ENCODE results near the gene EPHB2. TPM values are rescaled to one million over a fixed set of nuclear protein-coding genes. Genes with fewer than 3 reads are reported as not detected.

Gene EPHB2
- total and polyA plus RNA-seq, 2 of the 4 experiments (the other 2 are of a cell fraction), result 52.3 to 58.8 TPM

- TF ChIP-seq MAFK (IDR thresholded peaks at IDR 0.05; ENCODE audit: low read depth, low read length) (no peak), CTCF (conservative IDR thresholded peaks at IDR 0.05; ENCODE audit: low read depth, low read length) (no peak), POLR2A (IDR thresholded peaks at IDR 0.05; ENCODE audit: low read depth, low read length) (no peak), SMC3 (IDR thresholded peaks at IDR 0.05; ENCODE audit: low read depth, low read length) (no peak), MAZ (IDR thresholded peaks at IDR 0.05; ENCODE audit: borderline replicate concordance, low read depth, low read length) (no peak), BHLHE40 (IDR thresholded peaks at IDR 0.05; ENCODE audit: low read depth, low read length) (no peak), CHD1 (IDR thresholded peaks at IDR 0.05; ENCODE audit: low read depth, low read length) (no peak), FOS (IDR thresholded peaks at IDR 0.05; ENCODE audit: low read depth, low read length) (no peak), RCOR1 (IDR thresholded peaks at IDR 0.05; ENCODE audit: insufficient replicate concordance, low read length) (no peak), USF2 (IDR thresholded peaks at IDR 0.05; ENCODE audit: low read depth, low read length) (no peak), NFE2L2 (IDR thresholded peaks at IDR 0.05; ENCODE audit: low read depth, low read length) (no peak), RAD21 (IDR thresholded peaks at IDR 0.05; ENCODE audit: low read length) (no peak)
- TF ChIP-seq, protein P1, sequence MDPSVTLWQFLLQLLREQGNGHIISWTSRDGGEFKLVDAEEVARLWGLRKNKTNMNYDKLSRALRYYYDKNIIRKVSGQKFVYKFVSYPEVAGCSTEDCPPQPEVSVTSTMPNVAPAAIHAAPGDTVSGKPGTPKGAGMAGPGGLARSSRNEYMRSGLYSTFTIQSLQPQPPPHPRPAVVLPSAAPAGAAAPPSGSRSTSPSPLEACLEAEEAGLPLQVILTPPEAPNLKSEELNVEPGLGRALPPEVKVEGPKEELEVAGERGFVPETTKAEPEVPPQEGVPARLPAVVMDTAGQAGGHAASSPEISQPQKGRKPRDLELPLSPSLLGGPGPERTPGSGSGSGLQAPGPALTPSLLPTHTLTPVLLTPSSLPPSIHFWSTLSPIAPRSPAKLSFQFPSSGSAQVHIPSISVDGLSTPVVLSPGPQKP (IDR thresholded peaks at IDR 0.05; ENCODE audit: borderline replicate concordance, low read depth, low read length), result no peak
- Histone ChIP-seq H3K56ac (ENCODE audit: extremely low read depth, insufficient read depth, low read length) (no peak overlapping the region), H3K18ac (ENCODE audit: low read depth, low read length) (no peak overlapping the region), H3K27ac (ENCODE audit: insufficient read depth, low read length) (no peak overlapping the region), H2BK20ac (ENCODE audit: low read depth, low read length) (no peak overlapping the region), H3K4me2 (ENCODE audit: low read depth, low read length) (no peak overlapping the region; the same call in 1 of the 2 replicates), H3K4ac (ENCODE audit: low read depth, low read length) (no peak overlapping the region), H4K8ac (ENCODE audit: low read depth in 2 of 2, low read length in 2 of 2) (no peak overlapping the region), H2BK120ac (ENCODE audit: low read depth, low read length) (no peak overlapping the region), H2BK15ac (ENCODE audit: low read depth, low read length) (no peak overlapping the region), H3K27me3 (ENCODE audit: control insufficient read depth, insufficient read depth, low read length) (no peaks in the 10 kb centered on the region), H2AK9ac (replicated peaks; ENCODE audit: low read depth, low read length, poor library complexity) (peak overlapping the region; percentile 61), H3K4me1 (ENCODE audit: control insufficient read depth, insufficient read depth, low read length) (peaks cover 16% of the 10 kb centered on the region), H3K14ac (replicated peaks; ENCODE audit: low read depth, low read length) (no peak overlapping the region), H3K4me3 (ENCODE audit: insufficient read depth, low read depth, low read length) (no peak overlapping the region), H3K9me1 (ENCODE audit: insufficient read depth, low read length) (peaks cover 14% of the 10 kb centered on the region; the same call in 1 of the 2 replicates), H3K36me3 (ENCODE audit: control insufficient read depth, insufficient read depth, low read length) (0 out of 2 replicates have a peak, but pooled peaks cover 1% of the 10 kb centered on the region), H3K9ac (ENCODE audit: low read depth, low read length) (no peak overlapping the region), H3K9me3 (ENCODE audit: control insufficient read depth, insufficient read depth, low read length) (no peaks in the 10 kb centered on the region), H3K23ac (ENCODE audit: low read depth, low read length) (no peak overlapping the region), H4K91ac (ENCODE audit: insufficient read depth, low read depth, low read length) (no peak overlapping the region), H4K20me1 (ENCODE audit: insufficient read depth, low read length) (peaks cover 67% of the 10 kb centered on the region), H2BK5ac (ENCODE audit: low read depth, low read length, poor library complexity, severe bottlenecking) (no peak overlapping the region), H3K79me1 (ENCODE audit: low read depth in 1 of 2, low read length in 2 of 2) (peaks cover 35 to 79% of the 10 kb centered on the region in 2 experiments), H4K5ac (ENCODE audit: low read depth, low read length) (no peak overlapping the region), H2AK5ac (ENCODE audit: low read depth, low read length) (no peak overlapping the region), H2AFZ (replicated peaks; ENCODE audit: low read length, poor library complexity) (peak overlapping the region; percentile 24)
- DNase-seq, result no peak
- in situ Hi-C loops (cut with MboI; ENCODE audit: low sequenced_read_pairs) (no loop called here), intact Hi-C loops (cut with micrococcal nuclease) (no loop called here), dilution Hi-C loops (cut with HindIII; ENCODE audit: low sequenced_read_pairs, unreplicated experiment) (no loop called here)
- POLR2A ChIA-PET (ENCODE audit: unreplicated experiment), result no interaction called here
- ATAC-seq (ENCODE audit: low read depth), result peak; percentile 32; the same call in 1 of the 2 replicates
- 60% methylated on average over 4 of the region's 9 CpGs; no CpG with 5 or more reads in 1 of the 2 experiments for WGBS, 2 experiments (ENCODE audit: extremely low coverage in 2 of 2, insufficient read length in 1 of 2)
- CTCF ChIA-PET, result no interaction called here
- no TSS peak for BruUV-seq (replicated peaks)
Measured at GRCh38 chr1:22778862-22779520, 68.4 kb downstream of the EPHB2 start.

Measured in IMR-90 (cell line).